ENCODE data around the gene TKFC. TPM values are rescaled to one million over a fixed set of nuclear protein-coding genes. Genes with fewer than 3 reads are reported as not detected.
A peak's percentile ranks its signal among the peaks of the same experiment; 100 is the strongest.

TKFC gene
- polyA plus RNA-seq (2013, experiment 1 of 2), result 9.3 TPM
- 9.6 TPM for polyA plus RNA-seq (2013, experiment 2 of 2)

- Histone ChIP-seq H3K4me3 (ENCODE audit: insufficient read depth in 1 of 2, low read depth in 1 of 2, low read length in 2 of 2) (peak within 1 kb of the TSS; percentile 81 to 95), H2BK5ac (ENCODE audit: low read depth, low read length, poor library complexity, severe bottlenecking) (peak within 1 kb of the TSS; percentile 9), H4K8ac (ENCODE audit: low read length) (peak within 1 kb of the TSS; percentile 89), H3K4me2 (ENCODE audit: low read length, poor library complexity, severe bottlenecking) (peak within 1 kb of the TSS; percentile 55), H3K9ac (ENCODE audit: low read length) (peak within 1 kb of the TSS; percentile 97), H2AK5ac (ENCODE audit: low read length, severe bottlenecking) (peak within 1 kb of the TSS; percentile 65), H3K79me1 (replicated peaks; ENCODE audit: low read length, poor library complexity, severe bottlenecking) (peaks cover 2% of the 10 kb centered on the region), H3K18ac (ENCODE audit: low read depth in 1 of 2, low read length in 2 of 2) (peak within 1 kb of the TSS; percentile 89 to 91), H3K4me1 (ENCODE audit: control insufficient read depth, insufficient read depth, low read depth, low read length) (peaks cover 18% of the 10 kb centered on the region), H3K23ac (ENCODE audit: low read length in 2 of 2) (peak within 1 kb of the TSS in 1 of 2 experiments; percentile 57), H2BK12ac (ENCODE audit: low read length in 2 of 2) (no peak within 1 kb of the TSS), H2AFZ (ENCODE audit: low read depth, low read length) (peak within 1 kb of the TSS; percentile 6), H3K27me3 (ENCODE audit: control insufficient read depth in 1 of 2, insufficient read depth in 1 of 2, low read length in 2 of 2) (no peaks in the 10 kb centered on the region), H2BK15ac (ENCODE audit: low read depth, poor library complexity, severe bottlenecking) (peak within 1 kb of the TSS; percentile 64), H2BK120ac (ENCODE audit: low read depth, low read length) (peak within 1 kb of the TSS; percentile 93), H3K36me3 (ENCODE audit: control insufficient read depth in 1 of 2, insufficient read depth in 2 of 2, low read depth in 1 of 2, low read length in 2 of 2) (peaks cover 10 to 22% of the 10 kb centered on the region in 2 experiments), H3K27ac (ENCODE audit: low read length, poor library complexity, severe bottlenecking) (peak within 1 kb of the TSS; percentile 43), H3K9me3 (ENCODE audit: control insufficient read depth, low read length) (no peaks in the 10 kb centered on the region), H3K14ac (ENCODE audit: low read length in 2 of 2) (peak within 1 kb of the TSS in 1 of 2 experiments; percentile 95), H3K4ac (ENCODE audit: low read depth in 1 of 2, low read length in 2 of 2) (peak within 1 kb of the TSS; percentile 84 to 87), H4K91ac (ENCODE audit: low read length) (peak within 1 kb of the TSS; percentile 95)
- peak; percentile 92 for DNase-seq
- under 1% methylated on average over 61 of the region's 81 CpGs for WGBS
Observed at GRCh38 chr11:61332797-61333549, at the start of gene TKFC, which contains the start of gene DDB1. Gene TKFC, plus strand, starts transcription at chr11:61333228. Its CDS starts 1,501 bp downstream, at chr11:61334729. Gene DDB1, minus strand, starts transcription at chr11:61333105. Its CDS starts 137 bp downstream, at chr11:61332968.

- Histone ChIP-seq H4K91ac (ENCODE audit: low read length) (no peak overlapping the region), H3K4ac (ENCODE audit: low read depth in 1 of 2, low read length in 2 of 2) (no peak overlapping the region), H3K9ac (ENCODE audit: low read length) (no peak overlapping the region), H3K4me1 (ENCODE audit: control insufficient read depth, insufficient read depth, low read depth, low read length) (peaks cover 9% of the 10 kb centered on the region), H3K27ac (ENCODE audit: low read length, poor library complexity, severe bottlenecking) (no peak overlapping the region), H2BK15ac (ENCODE audit: low read depth, poor library complexity, severe bottlenecking) (no peak overlapping the region), H3K4me2 (ENCODE audit: low read length, poor library complexity, severe bottlenecking) (no peak overlapping the region), H2BK5ac (ENCODE audit: low read depth, low read length, poor library complexity, severe bottlenecking) (no peak overlapping the region), H2BK12ac (ENCODE audit: low read length in 2 of 2) (no peak overlapping the region), H4K8ac (ENCODE audit: low read length) (no peak overlapping the region), H3K4me3 (ENCODE audit: insufficient read depth in 1 of 2, low read depth in 1 of 2, low read length in 2 of 2) (no peak overlapping the region), H3K14ac (ENCODE audit: low read length in 2 of 2) (no peak overlapping the region), H2AK5ac (ENCODE audit: low read length, severe bottlenecking) (no peak overlapping the region), H3K9me3 (ENCODE audit: control insufficient read depth, low read length) (no peaks in the 10 kb centered on the region), H3K23ac (ENCODE audit: low read length in 2 of 2) (no peak overlapping the region), H3K79me1 (replicated peaks; ENCODE audit: low read length, poor library complexity, severe bottlenecking) (no peaks in the 10 kb centered on the region), H3K18ac (ENCODE audit: low read depth in 1 of 2, low read length in 2 of 2) (no peak overlapping the region), H3K36me3 (ENCODE audit: control insufficient read depth in 1 of 2, insufficient read depth in 2 of 2, low read depth in 1 of 2, low read length in 2 of 2) (peaks cover 48 to 89% of the 10 kb centered on the region in 2 experiments), H2AFZ (ENCODE audit: low read depth, low read length) (no peak overlapping the region), H2BK120ac (ENCODE audit: low read depth, low read length) (no peak overlapping the region), H3K27me3 (ENCODE audit: control insufficient read depth in 1 of 2, insufficient read depth in 1 of 2, low read length in 2 of 2) (no peaks in the 10 kb centered on the region)
- WGBS, result 84% methylated on average over 4 of the region's 4 CpGs
- DNase-seq, result no peak
Observed at GRCh38 chr11:61283613-61284012, 49.4 kb upstream of the TKFC start.

- H2BK5ac ChIP-seq (ENCODE audit: low read depth, low read length, poor library complexity, severe bottlenecking), result no peak overlapping the region
- peak overlapping the region in 1 of 2 experiments; percentile 36 for H3K14ac ChIP-seq (ENCODE audit: low read length in 2 of 2)
- no peak overlapping the region for H4K8ac ChIP-seq (ENCODE audit: low read length)
- no peak for DNase-seq
- H2BK120ac ChIP-seq (ENCODE audit: low read depth, low read length), result no peak overlapping the region
- peaks cover 37 to 82% of the 10 kb centered on the region in 2 experiments for H3K36me3 ChIP-seq (ENCODE audit: control insufficient read depth in 1 of 2, insufficient read depth in 2 of 2, low read depth in 1 of 2, low read length in 2 of 2)
- no peak overlapping the region for H2BK12ac ChIP-seq (ENCODE audit: low read length in 2 of 2)
- no peaks in the 10 kb centered on the region for H3K79me1 ChIP-seq (replicated peaks; ENCODE audit: low read length, poor library complexity, severe bottlenecking)
- no peak overlapping the region for H3K4me2 ChIP-seq (ENCODE audit: low read length, poor library complexity, severe bottlenecking)
- H3K4me3 ChIP-seq (ENCODE audit: insufficient read depth in 1 of 2, low read depth in 1 of 2, low read length in 2 of 2), result no peak overlapping the region
- no peak overlapping the region for H2BK15ac ChIP-seq (ENCODE audit: low read depth, poor library complexity, severe bottlenecking)
- H3K27me3 ChIP-seq (ENCODE audit: control insufficient read depth in 1 of 2, insufficient read depth in 1 of 2, low read length in 2 of 2), result no peaks in the 10 kb centered on the region
- H4K91ac ChIP-seq (ENCODE audit: low read length), result no peak overlapping the region
- WGBS, result 91% methylated on average over 14 of the region's 14 CpGs
- no peak overlapping the region for H2AFZ ChIP-seq (ENCODE audit: low read depth, low read length)
- peaks cover 5% of the 10 kb centered on the region for H3K4me1 ChIP-seq (ENCODE audit: control insufficient read depth, insufficient read depth, low read depth, low read length)
- no peaks in the 10 kb centered on the region for H3K9me3 ChIP-seq (ENCODE audit: control insufficient read depth, low read length)
- H3K18ac ChIP-seq (ENCODE audit: low read depth in 1 of 2, low read length in 2 of 2), result no peak overlapping the region
- H3K4ac ChIP-seq (ENCODE audit: low read depth in 1 of 2, low read length in 2 of 2), result no peak overlapping the region
- H3K9ac ChIP-seq (ENCODE audit: low read length), result no peak overlapping the region
- no peak overlapping the region for H3K27ac ChIP-seq (ENCODE audit: low read length, poor library complexity, severe bottlenecking)
- H2AK5ac ChIP-seq (ENCODE audit: low read length, severe bottlenecking), result peak overlapping the region; percentile 68
- H3K23ac ChIP-seq (ENCODE audit: low read length in 2 of 2), result no peak overlapping the region
Observed at GRCh38 chr11:61287338-61287977, 45.6 kb upstream of the TKFC start.

Measured in mesenchymal stem cell (in vitro differentiated cells and primary cell).